Thyroid gland (tissue), 4 donors: ENCODE data around the gene LSM7. TPM values are rescaled to one million over a fixed set of nuclear protein-coding genes. Genes with fewer than 3 reads are reported as not detected.
A peak's percentile ranks its signal among the peaks of the same experiment; 100 is the strongest.
"Not testable (repeated sequence)": the region's sequence is repeated elsewhere in the genome, so short reads cannot be mapped to it uniquely, and the experiment has no call there.

Experiments used
- DNase-seq, 2 donors: peaks; one replicate each; pipeline ENCODE4 v3.0.0-alpha.2; 2019
- H3K27ac ChIP-seq, 3 donors: fragments of 200-600 bp; sonication (generic); 1 replicate in 2 of 3; 2 replicates in 1 of 3; pipeline ENCODE4 v1.5.1; 2016 to 2019; ENCODE audit warnings: mild to moderate bottlenecking in 1 of 3, moderate library complexity in 1 of 3
- H3K27me3 ChIP-seq: fragments of 200-600 bp; sonication (generic); one replicate; pipeline ENCODE4 v1.5.1; 2019
- H3K36me3 ChIP-seq, 2 donors: fragments of 200-600 bp; sonication (generic); one replicate each; pipeline ENCODE4 v1.5.1; 2016 to 2019
- H3K4me1 ChIP-seq, 2 donors: fragments of 200-600 bp; sonication (generic); one replicate each; pipeline ENCODE4 v1.5.1; 2017 to 2019
- H3K4me3 ChIP-seq, 3 donors: fragments of 200-600 bp; sonication (generic); replicated peaks in 1 of 3; 1 replicate in 2 of 3; 2 replicates in 1 of 3; pipeline ENCODE4 v1.5.1; 2016; ENCODE audit warnings: mild to moderate bottlenecking in 1 of 3
- H3K9me3 ChIP-seq: fragments of 200-600 bp; sonication (generic); one replicate; pipeline ENCODE4 v1.5.1; 2017
- CTCF ChIP-seq, 6 experiments: fragments of 200-600 bp in 3 of 6; fragments of 450-650 bp in 3 of 6; sonication (generic) in 3 of 6; IDR thresholded peaks; one replicate each; pipeline ENCODE4 v1.5.1; 2016 to 2019; ENCODE audit warnings: antibody characterized with exemption in 6 of 6, mild to moderate bottlenecking in 2 of 6, inconsistent platforms in 1 of 6, moderate library complexity in 1 of 6
- POLR2A ChIP-seq, 2 donors: fragments of 450-650 bp; IDR thresholded peaks; one replicate each; pipeline ENCODE4 v1.6.1; 2017; ENCODE audit warnings: antibody characterized with exemption in 2 of 2, mild to moderate bottlenecking in 2 of 2, moderate library complexity in 1 of 2
- WGBS, 2 donors: methylation state at CpG; one replicate each; pipeline ENCODE4 v1.1.5; 2017; 5-methylcytosine and 5-hydroxymethylcytosine counted together
- intact Hi-C: fragments of 100-400 bp; cut with DNase I; formaldehyde crosslinking; loops from one replicate; pipeline ENCODE4 v1.15.1; 2023
- total RNA-seq, 4 donors: library from RNA; depleted of rRNA; stranded (reverse); fragments of >200 nt; gene quantifications; one replicate each; pipeline ENCODE4 v1.2.3, GENCODE V29; 2016

The LSM7 gene
- total RNA-seq, 4 donors from 2014 or later: 21.1 to 139 (median 55.1) TPM

GRCh38 chr19:2350656-2351055 lies 22.3 kb upstream of the LSM7 start:
- WGBS, 2 donors: 93 to 96% methylated on average over 16 of the region's 16 CpGs
- TF ChIP-seq CTCF (IDR thresholded peaks at IDR 0.05): no peak
- TF ChIP-seq POLR2A (IDR thresholded peaks at IDR 0.05): no peak
- DNase-seq: no peak
- H3K4me1 ChIP-seq: no peaks in the 10 kb centered on the region
- no peak overlapping the region for H3K4me3 ChIP-seq
- H3K27me3 ChIP-seq: no peaks in the 10 kb centered on the region
- no peak overlapping the region for H3K27ac ChIP-seq
- peaks cover 11 to 14% of the 10 kb centered on the region in 2 donors for H3K36me3 ChIP-seq
- intact Hi-C loops: no loop called here
- no peaks in the 10 kb centered on the region for H3K9me3 ChIP-seq

DNA sequence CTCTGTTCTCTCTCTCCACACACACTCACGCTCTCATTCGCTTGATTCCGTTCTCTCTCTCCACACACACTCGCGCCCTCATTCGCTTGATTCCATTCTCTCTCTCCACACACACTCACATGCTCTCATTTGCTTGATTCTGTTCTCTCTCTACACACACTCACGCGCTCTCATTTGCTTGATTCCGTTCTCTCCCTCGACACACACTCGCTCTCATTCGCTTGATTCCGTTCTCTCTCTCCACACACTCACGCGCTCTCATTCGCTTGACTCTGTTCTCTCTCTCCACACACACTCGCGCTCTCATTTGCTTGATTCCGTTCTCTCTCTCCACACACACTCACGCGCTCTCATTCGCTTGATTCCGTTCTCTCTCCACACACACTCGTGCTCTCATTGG lies 21.4 kb upstream of the LSM7 start:
- H3K9me3 ChIP-seq, H3K4me3 ChIP-seq, DNase-seq, H3K27me3 ChIP-seq, H3K27ac ChIP-seq, intact Hi-C loops, H3K4me1 ChIP-seq: not testable (repeated sequence)
- H3K36me3 ChIP-seq: peaks cover 13 to 14% of the 10 kb centered on the region in 2 donors
- 90 to 94% methylated on average over 24 of the region's 24 CpGs for WGBS, 2 donors

GRCh38 chr19:2345794-2346663 lies 17.6 kb upstream of the LSM7 start:
- no peaks in the 10 kb centered on the region for H3K4me1 ChIP-seq
- 78% methylated on average over 25 of the region's 25 CpGs for WGBS, 2 donors
- H3K27ac ChIP-seq: no peak overlapping the region
- H3K36me3 ChIP-seq: peaks cover 9 to 12% of the 10 kb centered on the region in 2 donors
- intact Hi-C loops: no loop called here
- no peaks in the 10 kb centered on the region for H3K9me3 ChIP-seq
- no peaks in the 10 kb centered on the region for H3K27me3 ChIP-seq
- DNase-seq: peak; percentile 21 to 40
- no peak overlapping the region for H3K4me3 ChIP-seq
- TF ChIP-seq POLR2A (IDR thresholded peaks at IDR 0.05): no peak
- no peak for TF ChIP-seq CTCF (IDR thresholded peaks at IDR 0.05)

- no peak overlapping the region for H3K27ac ChIP-seq
- 97 to 99% methylated on average over 9 to 16 of the region's 17 CpGs for WGBS, 2 donors
- H3K4me3 ChIP-seq: no peak overlapping the region
- no peak for DNase-seq
- peaks cover 11 to 12% of the 10 kb centered on the region in 2 donors for H3K36me3 ChIP-seq
- intact Hi-C loops: no loop called here
- H3K27me3 ChIP-seq: no peaks in the 10 kb centered on the region
- no peaks in the 10 kb centered on the region for H3K4me1 ChIP-seq
- no peaks in the 10 kb centered on the region for H3K9me3 ChIP-seq
- TF ChIP-seq CTCF (IDR thresholded peaks at IDR 0.05) (no peak), POLR2A (IDR thresholded peaks at IDR 0.05) (no peak)
Observed at GRCh38 chr19:2345076-2345475, 16.7 kb upstream of the LSM7 start.

DNA sequence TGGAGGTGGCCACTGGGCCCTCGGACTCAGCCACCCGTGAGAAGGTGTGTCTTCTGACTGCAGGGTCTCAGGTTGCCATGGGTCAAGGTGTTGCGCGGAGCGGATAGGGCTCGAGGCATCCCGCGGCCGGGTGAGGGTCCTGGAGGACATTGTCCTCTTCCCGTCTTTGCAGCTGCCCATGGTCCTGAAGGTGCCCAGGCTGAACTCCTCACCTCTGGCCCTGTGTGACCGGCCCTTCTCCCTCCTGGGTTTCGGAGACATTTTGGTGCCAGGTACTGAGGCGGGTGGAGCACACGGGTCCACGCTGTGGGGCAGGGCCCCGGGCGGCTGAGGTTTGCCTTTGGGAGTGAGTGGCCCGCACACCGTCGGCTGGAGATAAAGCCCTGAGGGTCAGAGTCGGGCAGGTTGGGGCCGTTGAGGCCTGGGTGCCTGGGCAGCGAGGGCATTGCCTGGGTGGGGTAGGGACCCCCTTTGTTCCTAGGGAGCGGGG lies 16.0 kb upstream of the LSM7 start:
- 97 to 100% methylated on average over 2 to 15 of the region's 24 CpGs for WGBS, 2 donors
- Histone ChIP-seq H3K27me3 (no peaks in the 10 kb centered on the region), H3K27ac (no peak overlapping the region), H3K4me1 (no peaks in the 10 kb centered on the region), H3K36me3 (peaks cover 12 to 15% of the 10 kb centered on the region in 2 donors), H3K4me3 (no peak overlapping the region), H3K9me3 (no peaks in the 10 kb centered on the region)
- TF ChIP-seq POLR2A (IDR thresholded peaks at IDR 0.05): no peak
- TF ChIP-seq CTCF (IDR thresholded peaks at IDR 0.05): no peak
- DNase-seq: no peak
- intact Hi-C loops: no loop called here
